ENCODE data around the gene MACROD2. TPM values are rescaled to one million over a fixed set of nuclear protein-coding genes. Genes with fewer than 3 reads are reported as not detected.
A peak's percentile ranks its signal among the peaks of the same experiment; 100 is the strongest.

Gene MACROD2
- total and polyA plus RNA-seq, 11 donors = 0.54 to 5.4 (median 2.4) TPM

DNA sequence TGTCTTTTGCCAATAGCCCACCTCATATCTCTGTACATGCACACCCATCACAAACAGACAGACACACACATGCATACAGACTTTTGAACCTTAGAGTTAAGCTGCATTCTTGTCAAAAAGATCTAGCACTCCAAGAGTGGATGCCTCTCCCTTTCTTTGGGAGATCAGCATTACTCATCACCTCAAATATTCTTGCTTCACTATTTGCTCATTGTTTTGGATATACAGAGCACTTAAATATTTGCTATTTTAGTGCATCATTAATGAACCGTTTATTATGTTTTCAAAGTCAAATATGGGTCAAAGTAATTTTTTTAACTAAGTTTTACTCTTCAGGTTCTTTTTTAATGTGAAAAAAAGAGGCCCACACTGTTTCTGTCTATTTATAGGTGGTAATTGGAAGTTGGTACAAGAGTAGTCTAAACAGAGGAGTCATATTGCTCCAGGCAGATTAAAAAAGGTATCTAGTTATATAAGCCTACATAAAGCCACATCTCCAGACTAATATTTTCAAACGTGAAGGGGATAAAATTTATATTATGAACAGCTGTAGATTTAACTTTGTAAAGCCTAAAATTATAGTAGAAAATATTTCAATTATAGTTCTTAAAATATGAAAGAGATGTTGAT is 239.5 kb downstream of the MACROD2 start:
- intact Hi-C loops (cut with DNase I) = no loop called here
- Histone ChIP-seq H3K9me3 (no peaks in the 10 kb centered on the region), H3K27me3 (no peaks in the 10 kb centered on the region), H3K36me3 (no peaks in the 10 kb centered on the region), H3K4me3 (no peak overlapping the region), H3K27ac (no peak overlapping the region), H3K4me1 (no peaks in the 10 kb centered on the region)
- TF ChIP-seq, protein P1, sequence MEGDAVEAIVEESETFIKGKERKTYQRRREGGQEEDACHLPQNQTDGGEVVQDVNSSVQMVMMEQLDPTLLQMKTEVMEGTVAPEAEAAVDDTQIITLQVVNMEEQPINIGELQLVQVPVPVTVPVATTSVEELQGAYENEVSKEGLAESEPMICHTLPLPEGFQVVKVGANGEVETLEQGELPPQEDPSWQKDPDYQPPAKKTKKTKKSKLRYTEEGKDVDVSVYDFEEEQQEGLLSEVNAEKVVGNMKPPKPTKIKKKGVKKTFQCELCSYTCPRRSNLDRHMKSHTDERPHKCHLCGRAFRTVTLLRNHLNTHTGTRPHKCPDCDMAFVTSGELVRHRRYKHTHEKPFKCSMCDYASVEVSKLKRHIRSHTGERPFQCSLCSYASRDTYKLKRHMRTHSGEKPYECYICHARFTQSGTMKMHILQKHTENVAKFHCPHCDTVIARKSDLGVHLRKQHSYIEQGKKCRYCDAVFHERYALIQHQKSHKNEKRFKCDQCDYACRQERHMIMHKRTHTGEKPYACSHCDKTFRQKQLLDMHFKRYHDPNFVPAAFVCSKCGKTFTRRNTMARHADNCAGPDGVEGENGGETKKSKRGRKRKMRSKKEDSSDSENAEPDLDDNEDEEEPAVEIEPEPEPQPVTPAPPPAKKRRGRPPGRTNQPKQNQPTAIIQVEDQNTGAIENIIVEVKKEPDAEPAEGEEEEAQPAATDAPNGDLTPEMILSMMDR (IDR thresholded peaks at IDR 0.05) = no peak
- no peak for TF ChIP-seq POLR2A (IDR thresholded peaks at IDR 0.05)
- 35 to 44% (median 44%) methylated on average over 2 of the region's 2 CpGs for WGBS, 4 donors
- ATAC-seq (no peak), DNase-seq (no peak)

DNA sequence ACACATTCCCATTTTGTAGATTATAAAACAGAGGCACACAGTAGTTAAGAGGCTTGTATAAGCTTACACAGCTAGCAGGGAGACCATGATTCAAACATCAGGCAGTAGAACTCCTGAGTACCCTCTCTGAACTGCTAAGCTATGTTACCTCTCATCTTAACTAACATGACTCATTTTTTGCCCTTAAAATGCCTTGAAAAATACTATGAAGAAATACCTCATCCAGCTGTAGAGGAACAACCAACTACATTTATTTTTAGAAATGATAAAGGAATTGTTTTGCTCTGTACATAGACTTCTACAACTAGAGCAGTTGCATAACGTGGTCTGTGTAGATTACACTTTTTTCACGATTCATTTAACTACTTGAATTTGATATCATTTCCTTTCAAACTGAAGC is 240.0 kb downstream of the MACROD2 start:
- Histone ChIP-seq H3K9me3 (no peaks in the 10 kb centered on the region), H3K27me3 (no peaks in the 10 kb centered on the region), H3K36me3 (no peaks in the 10 kb centered on the region), H3K4me3 (no peak overlapping the region), H3K27ac (no peak overlapping the region), H3K4me1 (no peaks in the 10 kb centered on the region)
- no peak for TF ChIP-seq POLR2A (IDR thresholded peaks at IDR 0.05)
- TF ChIP-seq, protein P1 (IDR thresholded peaks at IDR 0.05) = no peak
- ATAC-seq (peak in 2 of 4 donors; percentile 20 to 34), DNase-seq (no peak)
- intact Hi-C loops (cut with DNase I) = no loop called here
- 17 to 28% (median 18%) methylated on average over 2 of the region's 2 CpGs for WGBS, 4 donors

GRCh38 chr20:14245368-14245970 is 250.2 kb downstream of the MACROD2 start:
- Histone ChIP-seq H3K9me3 (no peaks in the 10 kb centered on the region), H3K4me1 (no peaks in the 10 kb centered on the region), H3K36me3 (no peaks in the 10 kb centered on the region), H3K4me3 (no peak overlapping the region), H3K27ac (no peak overlapping the region), H3K27me3 (no peaks in the 10 kb centered on the region)
- intact Hi-C loops (cut with DNase I) = no loop called here
- no peak for TF ChIP-seq POLR2A (IDR thresholded peaks at IDR 0.05)
- TF ChIP-seq, protein P1 (IDR thresholded peaks at IDR 0.05) = no peak
- ATAC-seq = peak in 1 of 4 donors; percentile 81
- 47 to 57% (median 50%) methylated on average over 1 of the region's 1 CpG for WGBS, 4 donors
- DNase-seq = no peak

DNA sequence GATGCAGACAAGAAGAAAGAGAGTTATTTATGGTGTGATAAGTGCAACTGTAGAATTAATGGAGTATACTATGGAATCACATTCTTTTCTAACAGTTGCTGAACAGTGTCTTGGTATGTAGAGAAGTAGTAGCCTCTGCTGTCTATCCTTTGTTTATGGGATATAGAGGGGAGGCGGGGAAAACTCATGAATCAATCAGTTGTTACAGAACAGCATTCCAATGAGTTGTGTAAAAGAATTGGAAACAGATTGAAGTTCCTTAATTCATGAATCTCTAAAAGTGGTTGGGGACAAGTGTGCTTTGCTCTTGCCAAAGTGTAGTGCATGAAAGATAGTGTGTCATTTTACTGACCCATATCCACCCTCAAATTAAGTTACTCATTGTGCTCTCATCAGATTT is 264.4 kb downstream of the MACROD2 start:
- Histone ChIP-seq H3K27me3 (no peaks in the 10 kb centered on the region), H3K4me1 (no peaks in the 10 kb centered on the region), H3K9me3 (peaks cover 0 to 3% (median 0%) of the 10 kb centered on the region in 12 donors), H3K36me3 (no peaks in the 10 kb centered on the region), H3K27ac (no peak overlapping the region), H3K4me3 (no peak overlapping the region)
- no peak for DNase-seq
- TF ChIP-seq, protein P1 (IDR thresholded peaks at IDR 0.05) = no peak
- TF ChIP-seq POLR2A (IDR thresholded peaks at IDR 0.05) = no peak
- intact Hi-C loops (cut with DNase I) = loop anchor here in 1 of 10 donors (10.0 kb wide), 1 partner anchor 65 kb away; no protein-coding TSS in a partner anchor
- WGBS, 4 donors = 71 to 86% (median 82%) methylated on average over 1 of the region's 1 CpG
- ATAC-seq = no peak
